GM18498 (cell line): ENCODE results near the gene ATF7.
"Not testable (repeated sequence)": the region's sequence is repeated elsewhere in the genome, so short reads cannot be mapped to it uniquely, and the experiment has no call there.

Experiments used
- ATAC-seq: cut with Tn5 transposase; IDR thresholded peaks from one replicate; pipeline ENCODE4 v1.9.1; 2021; ENCODE audit warnings: mild to moderate bottlenecking, moderate library complexity; ENCODE audit not compliant: unreplicated experiment

The ATF7 gene

DNA sequence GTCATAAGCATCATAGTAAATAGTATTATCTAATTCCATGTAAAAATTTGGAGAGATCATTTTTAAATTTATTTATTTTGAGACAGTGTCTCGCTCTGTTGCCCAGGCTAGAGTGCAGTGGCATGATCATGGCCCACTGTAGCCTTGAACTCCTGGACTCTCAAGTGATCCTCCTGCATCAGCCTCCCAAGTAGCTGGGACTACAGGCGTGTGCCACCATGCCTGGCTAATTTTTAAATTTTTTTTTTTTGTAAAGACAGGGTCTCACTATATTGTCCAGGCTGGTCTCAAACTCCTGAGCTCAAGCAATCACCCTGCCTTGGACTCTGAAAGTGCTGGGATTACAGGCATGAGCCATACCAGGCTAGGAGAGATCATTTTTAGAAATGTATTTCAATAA, 27.2 kb downstream of the ATF7 start:
- ATAC-seq, result not testable (repeated sequence)

- ATAC-seq, result no peak
Measured at GRCh38 chr12:53596920-53597363, 29.2 kb downstream of the ATF7 start.

GRCh38 chr12:53594897-53595615, 31.1 kb downstream of the ATF7 start:
- no peak for ATAC-seq

DNA sequence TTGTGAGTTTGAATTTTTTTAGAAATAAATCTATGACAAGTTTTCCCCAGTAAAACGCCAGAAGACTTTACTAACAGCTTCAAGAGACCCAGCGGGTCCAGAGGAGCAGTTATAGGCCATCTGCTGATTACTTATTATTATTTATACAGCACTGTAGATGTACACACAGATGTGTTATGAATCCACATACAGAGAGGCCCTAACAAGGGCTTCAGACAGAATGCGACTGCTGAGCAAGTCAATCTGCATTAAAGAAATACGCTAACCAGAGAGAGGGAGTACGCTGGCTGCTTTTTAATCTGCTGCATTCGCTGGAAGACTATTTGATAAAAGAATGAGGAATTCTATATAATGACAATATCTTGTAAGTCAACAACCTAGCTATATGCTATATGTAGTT, 32.5 kb downstream of the ATF7 start:
- no peak for ATAC-seq

- no peak for ATAC-seq
Measured at GRCh38 chr12:53593031-53593430, 33.2 kb downstream of the ATF7 start.

DNA sequence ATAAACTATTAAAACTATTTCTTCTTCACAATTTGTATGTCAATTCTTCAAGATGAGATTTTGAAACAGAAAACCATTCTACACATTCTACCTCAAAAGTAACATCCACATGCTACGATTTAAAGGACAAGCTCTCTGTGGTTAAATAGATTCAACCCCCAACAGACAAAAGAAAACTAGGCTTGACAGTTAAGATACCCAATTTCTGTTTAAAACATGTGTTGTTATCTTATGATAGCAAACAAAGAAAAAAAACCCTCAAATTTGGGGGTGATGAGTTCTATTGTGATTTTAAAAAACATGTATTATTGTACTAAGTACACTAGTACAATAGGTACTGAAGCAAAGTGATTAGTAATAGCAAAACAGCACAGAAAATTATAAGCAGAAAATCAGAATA, 33.8 kb downstream of the ATF7 start:
- no peak for ATAC-seq

- ATAC-seq, result no peak
Measured at GRCh38 chr12:53591301-53592206, 34.6 kb downstream of the ATF7 start.

- ATAC-seq, result no peak
Measured at GRCh38 chr12:53590652-53591051, 35.5 kb downstream of the ATF7 start.

- ATAC-seq, result no peak
Measured at GRCh38 chr12:53589915-53590314, 36.3 kb downstream of the ATF7 start.

DNA sequence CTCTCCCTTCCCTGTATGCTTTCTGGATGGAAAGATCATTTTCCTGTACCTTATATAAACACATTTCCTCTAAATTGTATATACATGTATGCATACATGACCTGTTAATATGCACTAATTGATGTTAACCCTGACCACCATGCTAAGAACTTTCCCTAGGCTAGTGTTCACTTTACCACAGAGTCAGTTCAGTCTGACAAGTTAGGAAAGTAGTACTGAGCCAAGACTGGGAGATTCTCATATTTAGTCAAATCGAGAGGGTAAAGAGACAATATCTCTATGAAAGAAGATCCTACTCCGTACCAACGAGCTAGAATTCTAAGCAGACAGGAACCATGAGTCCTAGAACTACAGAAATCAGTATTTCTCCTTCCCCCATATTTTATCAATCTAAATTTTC, 36.8 kb downstream of the ATF7 start:
- ATAC-seq, result no peak

DNA sequence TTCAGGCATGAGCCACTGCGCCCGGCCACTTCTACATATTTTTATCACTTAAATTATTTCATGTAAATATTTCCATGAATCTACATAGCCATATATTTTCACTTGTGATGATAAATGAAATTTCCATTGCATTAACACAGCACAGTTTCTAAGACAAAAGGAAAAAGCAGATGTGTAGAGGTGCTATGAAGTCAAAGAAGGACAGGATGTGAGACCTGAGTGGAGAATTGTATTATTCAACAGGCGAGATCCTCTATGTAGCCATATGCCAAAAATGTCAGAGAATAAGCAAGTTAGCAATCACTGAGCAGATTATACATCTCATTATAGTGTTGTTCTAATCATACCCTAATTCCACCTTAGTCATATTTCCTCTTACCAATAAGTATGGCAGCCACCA, 38.1 kb downstream of the ATF7 start:
- no peak for ATAC-seq

DNA sequence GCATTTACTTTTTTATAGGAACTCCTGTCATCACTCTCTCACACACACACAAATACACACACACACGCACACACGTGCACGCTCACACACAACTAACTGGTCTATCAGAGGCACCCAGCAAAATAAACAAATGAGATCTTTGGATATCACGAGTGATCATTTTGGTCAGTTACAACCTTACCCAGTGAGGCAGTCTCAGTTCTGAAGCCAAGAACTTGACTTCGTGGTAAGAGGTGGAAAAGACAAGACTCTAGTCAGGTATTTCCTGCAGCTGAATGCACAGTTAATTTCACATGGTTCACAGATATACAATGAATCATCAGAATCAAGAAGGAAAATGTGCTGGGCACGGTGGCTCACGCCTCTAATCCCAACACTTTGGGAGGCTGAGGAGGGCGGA, 39.4 kb downstream of the ATF7 start:
- no peak for ATAC-seq

- peak; percentile 78 for ATAC-seq
Measured at GRCh38 chr12:53585448-53586125, 40.6 kb downstream of the ATF7 start.

DNA sequence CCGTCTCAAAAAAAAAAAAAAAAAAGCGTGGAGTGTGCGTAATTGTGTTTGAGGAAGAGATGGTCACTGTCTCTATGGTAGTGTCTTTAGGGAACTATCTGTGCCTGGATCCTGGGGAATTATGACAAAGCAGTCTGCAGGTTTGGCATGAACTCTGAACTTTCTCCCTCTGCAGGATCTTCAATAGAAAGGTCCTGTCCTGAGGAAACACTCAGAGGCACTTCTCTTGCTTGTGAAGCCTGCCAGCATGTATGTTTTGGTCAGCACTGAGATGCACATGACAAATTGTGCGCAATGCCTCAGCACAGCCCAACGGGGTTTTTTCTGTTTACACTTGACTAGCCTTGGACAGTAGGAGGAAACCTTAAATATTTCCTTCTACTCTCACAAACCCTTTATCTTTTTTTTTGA, 46.6 kb downstream of the ATF7 start:
- ATAC-seq, result no peak

GRCh38 chr12:53578783-53579182, 47.4 kb downstream of the ATF7 start:
- no peak for ATAC-seq

DNA sequence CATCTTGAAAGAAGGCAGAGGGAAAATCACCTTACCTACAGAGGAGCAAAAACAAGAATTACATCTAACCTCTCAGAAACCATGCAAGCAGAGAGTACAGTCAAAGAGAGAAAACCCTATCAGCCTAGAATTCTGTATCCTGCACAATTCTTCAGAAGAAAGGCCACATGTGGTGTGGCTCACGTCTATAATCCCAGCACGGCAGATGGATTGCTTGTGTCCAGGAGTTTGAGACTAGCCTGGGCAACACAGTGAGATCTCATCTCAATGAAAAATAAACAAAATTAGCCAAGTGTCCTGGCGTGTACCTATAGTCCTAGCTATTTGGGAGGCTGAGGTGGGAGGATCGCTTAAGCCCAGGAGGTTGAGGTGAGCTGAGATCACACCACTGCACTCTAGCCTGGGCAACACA, 48.2 kb downstream of the ATF7 start:
- ATAC-seq, result peak; percentile 43

GRCh38 chr12:53575502-53576249, 50.5 kb downstream of the ATF7 start:
- no peak for ATAC-seq

DNA sequence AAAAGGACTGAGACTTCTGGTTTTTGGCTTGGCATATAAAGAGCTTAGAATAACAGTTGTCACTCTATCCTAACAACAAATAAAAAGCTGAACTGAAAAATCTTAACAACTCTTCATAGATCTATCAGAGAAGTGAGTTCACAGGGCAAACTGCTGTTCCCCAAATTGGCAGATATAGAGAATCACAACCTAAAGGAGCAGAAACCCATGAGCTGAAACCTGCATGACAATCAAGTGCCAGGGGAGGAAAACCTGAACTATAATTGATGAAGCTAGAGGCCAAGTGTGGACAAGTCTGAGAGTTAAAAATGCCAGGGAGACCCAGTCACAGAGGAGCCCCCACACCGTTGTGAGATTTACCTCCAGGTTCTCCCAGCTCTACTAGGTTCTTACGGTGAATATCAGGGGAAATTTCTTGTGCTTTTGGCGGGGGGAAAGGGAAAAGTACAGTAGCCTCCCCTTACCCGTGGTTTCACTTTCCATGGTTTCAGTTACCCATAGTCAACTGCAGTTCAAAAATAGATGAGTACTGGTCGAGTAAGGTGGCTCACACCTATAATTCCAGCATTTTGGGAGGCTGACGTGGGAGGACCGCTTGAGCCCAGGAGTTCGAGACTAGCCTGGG, 53.9 kb downstream of the ATF7 start:
- no peak for ATAC-seq

- no peak for ATAC-seq
Measured at GRCh38 chr12:53571295-53571694, 54.9 kb downstream of the ATF7 start.

DNA sequence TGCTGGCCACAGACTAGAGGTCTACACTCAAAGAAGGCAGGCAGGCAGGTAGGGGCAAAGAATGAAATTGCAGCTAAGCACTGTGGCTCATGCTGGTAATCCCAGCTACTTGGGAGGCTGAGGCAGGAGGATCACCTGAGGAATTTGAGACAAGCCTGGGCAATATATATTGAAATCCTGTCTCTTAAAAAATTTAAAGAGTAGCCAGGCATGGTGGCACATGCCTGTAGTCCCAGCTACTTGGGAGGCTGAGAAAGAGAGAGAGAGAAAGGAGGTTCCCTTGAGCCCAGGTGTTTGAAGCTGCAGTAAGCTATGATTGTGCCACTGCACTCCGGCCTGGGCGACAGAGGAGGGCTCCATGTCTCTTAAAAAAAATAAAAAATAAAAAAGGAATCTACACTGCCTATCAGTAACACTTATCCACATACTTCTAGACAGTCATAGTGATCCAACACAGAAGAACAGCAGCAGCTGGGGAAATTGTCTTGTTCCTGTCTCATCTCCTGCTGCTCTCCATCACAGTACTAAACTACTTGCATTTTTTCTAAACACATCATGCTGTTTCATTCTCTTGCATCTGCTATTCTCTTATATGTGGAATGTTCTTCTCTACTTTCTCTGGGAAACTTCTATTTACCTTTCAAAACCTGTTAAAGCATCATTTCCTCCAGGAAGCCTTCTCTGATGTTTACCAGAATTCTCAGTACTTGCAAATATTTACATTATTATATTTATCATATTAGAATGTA, 57.2 kb downstream of the ATF7 start:
- no peak for ATAC-seq
